Stimulated activated CD4-positive, alpha-beta T cell treated with anti-CD3 and anti-CD28 coated beads, Interleukin-12 subunit alpha, Interleukin-12 subunit beta, amount 100 ng/mL, for 48 hours (primary cell): Measurements from ENCODE around the gene COX7A2L.
"Not testable (repeated sequence)": the region's sequence is repeated elsewhere in the genome, so short reads cannot be mapped to it uniquely, and the experiment has no call there.

Source experiments
- DNase-seq, 3 donors: peaks; one replicate each; pipeline ENCODE4 v3.0.0-alpha.2; 2020; ENCODE audit warnings: low read depth in 2 of 3, low spot score in 1 of 3

Gene COX7A2L

GRCh38 chr2:42340045-42340937, 20.7 kb downstream of the COX7A2L start:
- no peak for DNase-seq

GRCh38 chr2:42339191-42339912, 21.7 kb downstream of the COX7A2L start:
- DNase-seq = no peak

GRCh38 chr2:42338567-42339190, 22.3 kb downstream of the COX7A2L start:
- no peak for DNase-seq

GRCh38 chr2:42337846-42338566, 23.0 kb downstream of the COX7A2L start:
- DNase-seq = no peak

- no peak for DNase-seq
These were observed 23.6 kb downstream of the COX7A2L start for GRCh38 chr2:42337356-42337820.

- DNase-seq = no peak
These were observed 24.6 kb downstream of the COX7A2L start for GRCh38 chr2:42336361-42336965.

GRCh38 chr2:42335514-42336104, 25.4 kb downstream of the COX7A2L start:
- DNase-seq = no peak

- DNase-seq = not testable (repeated sequence)
These were observed 26.2 kb downstream of the COX7A2L start for GRCh38 chr2:42334865-42335264.

GRCh38 chr2:42334220-42334619, 26.8 kb downstream of the COX7A2L start:
- no peak for DNase-seq

- no peak for DNase-seq
These were observed 27.4 kb downstream of the COX7A2L start for GRCh38 chr2:42333579-42333978.

GRCh38 chr2:42332575-42332974, 28.4 kb downstream of the COX7A2L start:
- DNase-seq = no peak

GRCh38 chr2:42331569-42332284, 29.3 kb downstream of the COX7A2L start:
- DNase-seq = no peak

GRCh38 chr2:42329736-42330135, 31.3 kb downstream of the COX7A2L start:
- DNase-seq = no peak

- no peak for DNase-seq
These were observed 32.1 kb downstream of the COX7A2L start for GRCh38 chr2:42328923-42329322.

GRCh38 chr2:42328148-42328833, 32.7 kb downstream of the COX7A2L start:
- no peak for DNase-seq

GRCh38 chr2:42327125-42327524, 33.9 kb downstream of the COX7A2L start:
- DNase-seq = no peak

GRCh38 chr2:42325609-42326008, 35.4 kb downstream of the COX7A2L start:
- no peak for DNase-seq

- DNase-seq = no peak
These were observed 36.1 kb downstream of the COX7A2L start for GRCh38 chr2:42324949-42325348.

GRCh38 chr2:42324244-42324643, 36.8 kb downstream of the COX7A2L start:
- DNase-seq = no peak
